K562 (cell line): ENCODE measurements around the gene ANXA2. TPM values are rescaled to one million over a fixed set of nuclear protein-coding genes. Genes with fewer than 3 reads are reported as not detected.
A peak's percentile ranks its signal among the peaks of the same experiment; 100 is the strongest.

Experiments used
- ATAC-seq: fragments of 200-7000 bp; cut with Tn5 transposase; 3 replicates; pipeline ENCODE4 v1.9.1; 2020; ENCODE audit warnings: moderate library complexity
- BruUV-seq: library from RNA; stranded (reverse); fragments of 400-500 nt; replicated peaks from 2 replicates; lab custom pipeline; 2021; lab: Mats Ljungman, UMichigan
- CTCF ChIA-PET: fragments of 300-600 bp; formaldehyde crosslinking; extraction: SDS; loops from one replicate; lab custom pipeline; 2021; ENCODE audit warnings: low intra/inter-chr PET ratio; lab: Yijun Ruan, JAX
- POLR2A ChIA-PET: fragments of 300-600, 350-650 bp; sonication (Branson Sonifier 250); formaldehyde crosslinking; extraction: SDS; loops from one replicate; lab custom pipeline; 2021; ENCODE audit warnings: antibody characterized with exemption, inconsistent platforms; lab: Yijun Ruan, JAX
- DNase-seq, 4 experiments: peaks; one replicate each; pipeline versions ENCODE4 v3.0.0 to v3.0.0-alpha.2; 2011 to 2018; ENCODE audit warnings: low spot score in 3 of 4, mixed read lengths in 3 of 4; ENCODE audit errors: extremely low read depth in 1 of 4
- FAIRE-seq: peaks from 2 replicates; lab custom pipeline; 2011; peaks lifted over from hg19 to GRCh38; lab: Jason Lieb, UNC
- H2AFZ ChIP-seq: 2 replicates; pipeline ENCODE4 v1.6.0; 2011; ENCODE audit warnings: low read depth, low read length, control low read depth, inconsistent platforms
- H3K27ac ChIP-seq: fragments of 200-600 bp; 3 replicates; pipeline ENCODE4 v1.8.0; 2011; ENCODE audit warnings: low read depth, mild to moderate bottlenecking, control low read depth, inconsistent platforms, low read length, moderate library complexity, mixed read lengths; ENCODE audit errors: extremely low read depth
- H3K27me3 ChIP-seq, 2 experiments: fragments of 300-600 bp in 1 of 2; 2 replicates in 1 of 2; 3 replicates in 1 of 2; pipeline versions ENCODE4 v1.6.0 to v1.8.0; 2011; ENCODE audit warnings: inconsistent platforms in 2 of 2, low read length in 2 of 2, mild to moderate bottlenecking in 1 of 2, mixed read lengths in 1 of 2, moderate library complexity in 1 of 2; ENCODE audit not compliant: control insufficient read depth in 2 of 2, insufficient read depth in 2 of 2
- H3K36me3 ChIP-seq: fragments of 300-600 bp; 3 replicates; pipeline ENCODE4 v1.8.0; 2011; ENCODE audit warnings: mild to moderate bottlenecking, low read length, inconsistent platforms; ENCODE audit not compliant: control insufficient read depth, insufficient read depth
- H3K4me1 ChIP-seq, 2 experiments: fragments of 200-600 bp in 1 of 2; replicated peaks in 1 of 2; 2 replicates in 1 of 2; 3 replicates in 1 of 2; pipeline versions ENCODE4 v1.5.1 to v1.8.0; 2011; ENCODE audit warnings: inconsistent platforms in 2 of 2, low read length in 2 of 2, mild to moderate bottlenecking in 1 of 2, mixed read lengths in 1 of 2, moderate library complexity in 1 of 2; ENCODE audit not compliant: control insufficient read depth in 2 of 2, insufficient read depth in 2 of 2
- H3K4me2 ChIP-seq: 2 replicates; pipeline ENCODE4 v1.6.1; 2011; ENCODE audit warnings: low read length, control low read depth, inconsistent platforms, mixed read lengths; ENCODE audit not compliant: insufficient read depth
- H3K4me3 ChIP-seq: fragments of 200-600 bp; sonication (generic), shearing (Covaris generic); 2 replicates; pipeline ENCODE4 v1.5.1; 2016; ENCODE audit warnings: control low read depth, inconsistent platforms
- H3K79me2 ChIP-seq: fragments of 200-600 bp; 3 replicates; pipeline ENCODE4 v1.8.0; 2011; ENCODE audit warnings: low read length, inconsistent platforms; ENCODE audit not compliant: control insufficient read depth, insufficient read depth
- H3K9ac ChIP-seq, 2 experiments: 2 replicates each; pipeline versions ENCODE4 v1.6.0 to v1.6.1; 2011; ENCODE audit warnings: low read depth in 2 of 2, low read length in 2 of 2, control low read depth in 1 of 2, inconsistent platforms in 1 of 2, mild to moderate bottlenecking in 1 of 2, mixed read lengths in 1 of 2; ENCODE audit not compliant: insufficient read depth in 1 of 2
- H3K9me1 ChIP-seq: one replicate; pipeline ENCODE4 v1.6.0; 2011; ENCODE audit warnings: inconsistent platforms, mild to moderate bottlenecking, low read length, moderate library complexity; ENCODE audit not compliant: control insufficient read depth, insufficient read depth
- H3K9me3 ChIP-seq: replicated peaks from 2 replicates; pipeline ENCODE4 v1.5.1; 2011; ENCODE audit warnings: low read depth, low read length, inconsistent platforms; ENCODE audit not compliant: control insufficient read depth, insufficient read depth
- H4K20me1 ChIP-seq: replicated peaks from 2 replicates; pipeline ENCODE4 v1.6.1; 2011; ENCODE audit warnings: low read length, inconsistent platforms, mixed read lengths; ENCODE audit not compliant: control insufficient read depth, insufficient read depth
- BCOR ChIP-seq: fragments of 450-650 bp; IDR thresholded peaks from 2 replicates; pipeline ENCODE4 v1.6.1; 2016
- DEAF1 ChIP-seq: fragments of 450-650 bp; formaldehyde crosslinking; IDR thresholded peaks from 2 replicates; pipeline ENCODE4 v1.4.0; 2020; ENCODE audit warnings: mild to moderate bottlenecking, moderate library complexity
- GTF2F1 ChIP-seq: IDR thresholded peaks from 2 replicates; pipeline ENCODE4 v1.6.1; 2011; ENCODE audit warnings: low read depth, low read length, improper control_type of control experiment
- HDAC6 ChIP-seq: IDR thresholded peaks from 2 replicates; pipeline ENCODE4 v1.6.1; 2012; ENCODE audit warnings: low read depth, mild to moderate bottlenecking, control low read depth, inconsistent platforms, low read length, moderate library complexity
- HDAC8 ChIP-seq: fragments of 450-650 bp; IDR thresholded peaks from 2 replicates; pipeline ENCODE4 v1.6.1; 2016; ENCODE audit warnings: mild to moderate bottlenecking, missing genetic modification characterization, moderate library complexity, missing compliant biosample characterization
- NFXL1 ChIP-seq: fragments of 450-650 bp; formaldehyde crosslinking; IDR thresholded peaks from 2 replicates; pipeline ENCODE4 v1.4.0; 2021; ENCODE audit warnings: mild to moderate bottlenecking
- PCBP1 ChIP-seq: fragments of 200-400 bp; formaldehyde crosslinking; IDR thresholded peaks from 2 replicates; pipeline ENCODE4 v1.6.1; 2018; ENCODE audit warnings: mild to moderate bottlenecking, low read depth, low read length; ENCODE audit not compliant: poor library complexity, severe bottlenecking
- SRSF7 ChIP-seq: fragments of 200-400 bp; formaldehyde crosslinking; optimal IDR thresholded peaks from 2 replicates; pipeline ENCODE3; 2017; ENCODE audit warnings: mild to moderate bottlenecking, low read depth, low read length
- ZNF316 ChIP-seq: fragments of 450-650 bp; IDR thresholded peaks from 2 replicates; pipeline ENCODE4 v1.6.1; 2016
- WGBS: fragments of 100-300 bp; shearing (Covaris generic); methylation state at CpG from one replicate; pipeline ENCODE4 v1.1.6; 2016; ENCODE audit warnings: low coverage, mixed read lengths; ENCODE audit not compliant: insufficient coverage; ENCODE audit errors: missing lambda C conversion rate; 5-methylcytosine and 5-hydroxymethylcytosine counted together
- in situ Hi-C: fragments of 300-500 bp; cut with MboI; formaldehyde crosslinking; loops from 4 replicates; pipeline ENCODE4 v1.15.0; 2018; ENCODE audit warnings: inconsistent platforms, mixed read lengths
- intact Hi-C: fragments of 100-400 bp; cut with micrococcal nuclease; formaldehyde crosslinking; loops from 2 replicates; pipeline ENCODE4 v1.14.2; 2022
- polyA plus RNA-seq, 8 experiments: library from polyadenylated mRNA; depleted of rRNA in 4 of 8; stranded (reverse) in 5 of 8; unstranded in 3 of 8; fragments of >200 nt; fragmentation: Nextera tagmentation in 2 of 8; fragmentation: Illumina TruSeq in 1 of 8; extraction: Ambion mirVana in 2 of 8; extraction: Trizol in 1 of 8; gene quantifications; 2 replicates each; pipeline versions ENCODE4 v1.2.1 to v1.2.3, GENCODE V29; 2011 to 2014; ENCODE audit warnings: inconsistent platforms in 1 of 8, missing spikeins in 1 of 8
- total RNA-seq, 7 experiments: library from RNA; depleted of rRNA in 6 of 7; stranded (reverse); fragments of >200 nt in 6 of 7; fragmentation: Illumina TruSeq in 2 of 7; extraction: Trizol in 2 of 7; gene quantifications; 2 replicates each; pipeline versions ENCODE4 v1.2.1 to v1.2.3, GENCODE V29; 2011 to 2021; ENCODE audit warnings: low replicate concordance in 1 of 7
- TF ChIP-seq, protein P1 (sequence below): fragments of 200-800 bp; sonication (Bioruptor generic); IDR thresholded peaks from 2 replicates; pipeline ENCODE4 v1.6.1; 2017; ENCODE audit warnings: missing genetic modification characterization, missing compliant biosample characterization
- TF ChIP-seq, protein P2 (sequence below): fragments of 450-650 bp; formaldehyde crosslinking; IDR thresholded peaks from 2 replicates; pipeline ENCODE4 v1.4.0; 2020; ENCODE audit warnings: mild to moderate bottlenecking

Gene ANXA2
- total and polyA plus RNA-seq, 9 of the 15 experiments (the other 6 are each of a cell fraction or from before 2014, with no cell fraction given) = 301 to 1,102 (median 452) TPM

GRCh38 chr15:60370105-60370868 is 27.5 kb downstream of the ANXA2 start:
- ATAC-seq = no peak
- WGBS = 97% methylated on average over 9 of the region's 9 CpGs
- in situ Hi-C loops (no loop called here), intact Hi-C loops (no loop called here)
- ChIA-PET POLR2A (interaction anchor here (1.1 kb wide), 1 partner anchor 30 kb away, joined by 3 read pairs; no protein-coding TSS in a partner anchor), CTCF (no interaction called here)
- H3K4me2 ChIP-seq = no peak overlapping the region
- TF ChIP-seq ZNF316 = peak; percentile 41; the same call in 1 of the 2 replicates
- no peak for TF ChIP-seq SRSF7
- H3K9me3 ChIP-seq = no peaks in the 10 kb centered on the region
- no peak for DNase-seq
- H3K4me1 ChIP-seq = no peaks in the 10 kb centered on the region; a peak in 1 of 5 replicates
- BruUV-seq = no TSS peak
- 0 out of 2 replicates have a peak, but pooled peaks cover 4% of the 10 kb centered on the region for H4K20me1 ChIP-seq
- no peak for FAIRE-seq
- H2AFZ ChIP-seq = no peak overlapping the region
- H3K9me1 ChIP-seq = no peaks in the 10 kb centered on the region
- peaks cover 3% of the 10 kb centered on the region for H3K79me2 ChIP-seq
- no peaks in the 10 kb centered on the region for H3K27me3 ChIP-seq
- peaks cover 66% of the 10 kb centered on the region for H3K36me3 ChIP-seq
- H3K4me3 ChIP-seq = no peak overlapping the region
- no peak overlapping the region for H3K9ac ChIP-seq
- no peak overlapping the region for H3K27ac ChIP-seq

- Histone ChIP-seq H4K20me1 (no peaks in the 10 kb centered on the region), H3K4me2 (no peak overlapping the region), H3K4me3 (no peak overlapping the region), H3K9me3 (no peaks in the 10 kb centered on the region), H3K27ac (no peak overlapping the region), H2AFZ (no peak overlapping the region), H3K9ac (no peak overlapping the region), H3K27me3 (no peaks in the 10 kb centered on the region), H3K36me3 (peaks cover 62% of the 10 kb centered on the region), H3K79me2 (peaks cover 3% of the 10 kb centered on the region), H3K9me1 (no peaks in the 10 kb centered on the region), H3K4me1 (no peaks in the 10 kb centered on the region; a peak in 1 of 5 replicates)
- in situ Hi-C loops (no loop called here), intact Hi-C loops (no loop called here)
- ChIA-PET POLR2A (no interaction called here), CTCF (interaction anchor here (0.6 kb wide), 1 partner anchor 542 kb away, joined by 3 read pairs; no protein-coding TSS in a partner anchor)
- 73% methylated on average over 5 of the region's 5 CpGs for WGBS
- no peak for DNase-seq
- FAIRE-seq = no peak
- TSS peak; percentile 10 for BruUV-seq
- ATAC-seq = no peak
- TF ChIP-seq NFXL1 (CRISPR knock-in tag) = no peak
- no peak for TF ChIP-seq BCOR
- no peak for TF ChIP-seq DEAF1 (CRISPR knock-in tag)
- TF ChIP-seq HDAC8 (tag) = no peak
- no peak for TF ChIP-seq PCBP1
- TF ChIP-seq, protein P1, sequence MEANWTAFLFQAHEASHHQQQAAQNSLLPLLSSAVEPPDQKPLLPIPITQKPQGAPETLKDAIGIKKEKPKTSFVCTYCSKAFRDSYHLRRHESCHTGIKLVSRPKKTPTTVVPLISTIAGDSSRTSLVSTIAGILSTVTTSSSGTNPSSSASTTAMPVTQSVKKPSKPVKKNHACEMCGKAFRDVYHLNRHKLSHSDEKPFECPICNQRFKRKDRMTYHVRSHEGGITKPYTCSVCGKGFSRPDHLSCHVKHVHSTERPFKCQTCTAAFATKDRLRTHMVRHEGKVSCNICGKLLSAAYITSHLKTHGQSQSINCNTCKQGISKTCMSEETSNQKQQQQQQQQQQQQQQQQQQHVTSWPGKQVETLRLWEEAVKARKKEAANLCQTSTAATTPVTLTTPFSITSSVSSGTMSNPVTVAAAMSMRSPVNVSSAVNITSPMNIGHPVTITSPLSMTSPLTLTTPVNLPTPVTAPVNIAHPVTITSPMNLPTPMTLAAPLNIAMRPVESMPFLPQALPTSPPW (CRISPR knock-in tag) = no peak
- TF ChIP-seq, protein P2, sequence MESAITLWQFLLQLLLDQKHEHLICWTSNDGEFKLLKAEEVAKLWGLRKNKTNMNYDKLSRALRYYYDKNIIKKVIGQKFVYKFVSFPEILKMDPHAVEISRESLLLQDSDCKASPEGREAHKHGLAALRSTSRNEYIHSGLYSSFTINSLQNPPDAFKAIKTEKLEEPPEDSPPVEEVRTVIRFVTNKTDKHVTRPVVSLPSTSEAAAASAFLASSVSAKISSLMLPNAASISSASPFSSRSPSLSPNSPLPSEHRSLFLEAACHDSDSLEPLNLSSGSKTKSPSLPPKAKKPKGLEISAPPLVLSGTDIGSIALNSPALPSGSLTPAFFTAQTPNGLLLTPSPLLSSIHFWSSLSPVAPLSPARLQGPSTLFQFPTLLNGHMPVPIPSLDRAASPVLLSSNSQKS = no peak
- no peak for TF ChIP-seq GTF2F1
- TF ChIP-seq HDAC6 = no peak
Observed at GRCh38 chr15:60369696-60370095, 28.1 kb downstream of the ANXA2 start.
